ENCODE measurements around the gene ZW10.
A peak's percentile ranks its signal among the peaks of the same experiment; 100 is the strongest.

The ZW10 gene

GRCh38 chr11:113814181-113814580, 40.7 kb upstream of the ZW10 start:
- Histone ChIP-seq H3K9ac (ENCODE audit: low read depth, low read length, poor library complexity) (no peak overlapping the region), H3K4me1 (ENCODE audit: control insufficient read depth in 2 of 2, insufficient read depth in 1 of 2, low read depth in 1 of 2, low read length in 2 of 2) (peaks cover 9 to 11% of the 10 kb centered on the region in 2 donors), H2BK120ac (ENCODE audit: low read depth, low read length) (no peak overlapping the region), H3K4me3 (ENCODE audit: low read length in 2 of 2) (no peak overlapping the region), H2BK15ac (ENCODE audit: low read length) (no peak overlapping the region), H4K91ac (ENCODE audit: low read depth, low read length, poor library complexity) (no peak overlapping the region), H3K23ac (ENCODE audit: low read depth, low read length, poor library complexity) (no peak overlapping the region), H3K18ac (ENCODE audit: low read length) (no peak overlapping the region), H3K9me3 (replicated peaks in 1 of 2; ENCODE audit: control insufficient read depth in 2 of 2, insufficient read depth in 1 of 2, low read depth in 1 of 2, low read length in 2 of 2) (peaks cover 0 to 3% of the 10 kb centered on the region in 2 donors), H2BK5ac (ENCODE audit: low read length) (no peak overlapping the region), H2BK12ac (ENCODE audit: low read length) (no peak overlapping the region), H3K4me2 (ENCODE audit: insufficient read depth, low read length, poor library complexity, severe bottlenecking) (no peak overlapping the region), H2AFZ (ENCODE audit: low read length) (no peak overlapping the region), H4K8ac (ENCODE audit: low read depth, low read length) (no peak overlapping the region), H2AK5ac (ENCODE audit: low read depth, low read length) (no peak overlapping the region), H3K27me3 (ENCODE audit: control insufficient read depth in 3 of 3, insufficient read depth in 3 of 3, low read depth in 1 of 3, low read length in 3 of 3) (no peaks in the 10 kb centered on the region), H3K14ac (ENCODE audit: low read length) (no peak overlapping the region), H3K27ac (replicated peaks; ENCODE audit: low read length) (peak overlapping the region; percentile 84), H3K4ac (ENCODE audit: low read length) (no peak overlapping the region), H3K79me1 (ENCODE audit: low read depth, low read length) (no peaks in the 10 kb centered on the region), H3K36me3 (replicated peaks in 1 of 2; ENCODE audit: control insufficient read depth in 2 of 2, insufficient read depth in 2 of 2, low read length in 2 of 2) (peaks cover 0 to 77% of the 10 kb centered on the region in 2 donors)
- peak; percentile 54 for DNase-seq (ENCODE audit: low spot score)

GRCh38 chr11:113808931-113809330, 35.4 kb upstream of the ZW10 start:
- H3K27ac ChIP-seq (replicated peaks; ENCODE audit: low read length), result no peak overlapping the region
- H3K79me1 ChIP-seq (ENCODE audit: low read depth, low read length), result no peaks in the 10 kb centered on the region
- no peaks in the 10 kb centered on the region for H3K27me3 ChIP-seq (ENCODE audit: control insufficient read depth in 3 of 3, insufficient read depth in 3 of 3, low read depth in 1 of 3, low read length in 3 of 3)
- H2BK120ac ChIP-seq (ENCODE audit: low read depth, low read length), result no peak overlapping the region
- H3K36me3 ChIP-seq (replicated peaks in 1 of 2; ENCODE audit: control insufficient read depth in 2 of 2, insufficient read depth in 2 of 2, low read length in 2 of 2), result peaks cover 8 to 92% of the 10 kb centered on the region in 2 donors
- H3K4me2 ChIP-seq (ENCODE audit: insufficient read depth, low read length, poor library complexity, severe bottlenecking), result no peak overlapping the region
- H3K4ac ChIP-seq (ENCODE audit: low read length), result no peak overlapping the region
- no peak overlapping the region for H4K91ac ChIP-seq (ENCODE audit: low read depth, low read length, poor library complexity)
- DNase-seq (ENCODE audit: low spot score), result no peak
- no peak overlapping the region for H2AK5ac ChIP-seq (ENCODE audit: low read depth, low read length)
- no peak overlapping the region for H3K23ac ChIP-seq (ENCODE audit: low read depth, low read length, poor library complexity)
- no CpG with 5 or more reads among the region's 2 CpGs for WGBS, 2 donors (ENCODE audit: extremely low coverage in 2 of 2, insufficient read length in 2 of 2, insufficient replicate concordance in 1 of 2)
- H3K4me3 ChIP-seq (ENCODE audit: low read length in 2 of 2), result peak overlapping the region in 1 of 2 donors; percentile 65
- peaks cover 4 to 6% of the 10 kb centered on the region in 2 donors for H3K4me1 ChIP-seq (ENCODE audit: control insufficient read depth in 2 of 2, insufficient read depth in 1 of 2, low read depth in 1 of 2, low read length in 2 of 2)
- no peak overlapping the region for H2AFZ ChIP-seq (ENCODE audit: low read length)
- no peaks in the 10 kb centered on the region for H3K9me3 ChIP-seq (replicated peaks in 1 of 2; ENCODE audit: control insufficient read depth in 2 of 2, insufficient read depth in 1 of 2, low read depth in 1 of 2, low read length in 2 of 2)
- H2BK12ac ChIP-seq (ENCODE audit: low read length), result no peak overlapping the region
- H3K18ac ChIP-seq (ENCODE audit: low read length), result no peak overlapping the region
- H3K14ac ChIP-seq (ENCODE audit: low read length), result no peak overlapping the region
- no peak overlapping the region for H2BK15ac ChIP-seq (ENCODE audit: low read length)
- H4K8ac ChIP-seq (ENCODE audit: low read depth, low read length), result no peak overlapping the region
- no peak overlapping the region for H3K9ac ChIP-seq (ENCODE audit: low read depth, low read length, poor library complexity)
- no peak overlapping the region for H2BK5ac ChIP-seq (ENCODE audit: low read length)

- no peak overlapping the region for H4K91ac ChIP-seq (ENCODE audit: low read depth, low read length, poor library complexity)
- peak; percentile 38 for DNase-seq (ENCODE audit: low spot score)
- no peak overlapping the region for H2BK12ac ChIP-seq (ENCODE audit: low read length)
- H3K79me1 ChIP-seq (ENCODE audit: low read depth, low read length), result no peaks in the 10 kb centered on the region
- no peak overlapping the region for H3K23ac ChIP-seq (ENCODE audit: low read depth, low read length, poor library complexity)
- H3K4me3 ChIP-seq (ENCODE audit: low read length in 2 of 2), result no peak overlapping the region
- H3K4ac ChIP-seq (ENCODE audit: low read length), result no peak overlapping the region
- H2BK120ac ChIP-seq (ENCODE audit: low read depth, low read length), result no peak overlapping the region
- H3K14ac ChIP-seq (ENCODE audit: low read length), result no peak overlapping the region
- H3K18ac ChIP-seq (ENCODE audit: low read length), result no peak overlapping the region
- no peaks in the 10 kb centered on the region for H3K27me3 ChIP-seq (ENCODE audit: control insufficient read depth in 3 of 3, insufficient read depth in 3 of 3, low read depth in 1 of 3, low read length in 3 of 3)
- no peak overlapping the region for H2AK5ac ChIP-seq (ENCODE audit: low read depth, low read length)
- H3K27ac ChIP-seq (replicated peaks; ENCODE audit: low read length), result no peak overlapping the region
- WGBS, 2 donors (ENCODE audit: extremely low coverage in 2 of 2, insufficient read length in 2 of 2, insufficient replicate concordance in 1 of 2), result no CpG with 5 or more reads among the region's 2 CpGs
- H2BK5ac ChIP-seq (ENCODE audit: low read length), result no peak overlapping the region
- H3K9ac ChIP-seq (ENCODE audit: low read depth, low read length, poor library complexity), result no peak overlapping the region
- H3K9me3 ChIP-seq (replicated peaks in 1 of 2; ENCODE audit: control insufficient read depth in 2 of 2, insufficient read depth in 1 of 2, low read depth in 1 of 2, low read length in 2 of 2), result no peaks in the 10 kb centered on the region
- H2AFZ ChIP-seq (ENCODE audit: low read length), result no peak overlapping the region
- H2BK15ac ChIP-seq (ENCODE audit: low read length), result no peak overlapping the region
- H4K8ac ChIP-seq (ENCODE audit: low read depth, low read length), result no peak overlapping the region
- peaks cover 12 to 93% of the 10 kb centered on the region in 2 donors for H3K36me3 ChIP-seq (replicated peaks in 1 of 2; ENCODE audit: control insufficient read depth in 2 of 2, insufficient read depth in 2 of 2, low read length in 2 of 2)
- H3K4me2 ChIP-seq (ENCODE audit: insufficient read depth, low read length, poor library complexity, severe bottlenecking), result no peak overlapping the region
- no peaks in the 10 kb centered on the region for H3K4me1 ChIP-seq (ENCODE audit: control insufficient read depth in 2 of 2, insufficient read depth in 1 of 2, low read depth in 1 of 2, low read length in 2 of 2)
Observed at GRCh38 chr11:113806406-113806805, 32.9 kb upstream of the ZW10 start.

- H3K18ac ChIP-seq (ENCODE audit: low read length), result no peak overlapping the region
- H2BK5ac ChIP-seq (ENCODE audit: low read length), result no peak overlapping the region
- H3K23ac ChIP-seq (ENCODE audit: low read depth, low read length, poor library complexity), result no peak overlapping the region
- no peaks in the 10 kb centered on the region for H3K27me3 ChIP-seq (ENCODE audit: control insufficient read depth in 3 of 3, insufficient read depth in 3 of 3, low read depth in 1 of 3, low read length in 3 of 3)
- no peak overlapping the region for H3K4me3 ChIP-seq (ENCODE audit: low read length in 2 of 2)
- no peak overlapping the region for H4K8ac ChIP-seq (ENCODE audit: low read depth, low read length)
- no peak overlapping the region for H3K4me2 ChIP-seq (ENCODE audit: insufficient read depth, low read length, poor library complexity, severe bottlenecking)
- no peaks in the 10 kb centered on the region for H3K4me1 ChIP-seq (ENCODE audit: control insufficient read depth in 2 of 2, insufficient read depth in 1 of 2, low read depth in 1 of 2, low read length in 2 of 2)
- H3K9ac ChIP-seq (ENCODE audit: low read depth, low read length, poor library complexity), result no peak overlapping the region
- H2BK120ac ChIP-seq (ENCODE audit: low read depth, low read length), result no peak overlapping the region
- no peak overlapping the region for H2BK12ac ChIP-seq (ENCODE audit: low read length)
- H2AFZ ChIP-seq (ENCODE audit: low read length), result no peak overlapping the region
- H3K36me3 ChIP-seq (replicated peaks in 1 of 2; ENCODE audit: control insufficient read depth in 2 of 2, insufficient read depth in 2 of 2, low read length in 2 of 2), result peaks cover 12 to 96% of the 10 kb centered on the region in 2 donors
- no peaks in the 10 kb centered on the region for H3K9me3 ChIP-seq (replicated peaks in 1 of 2; ENCODE audit: control insufficient read depth in 2 of 2, insufficient read depth in 1 of 2, low read depth in 1 of 2, low read length in 2 of 2)
- H2AK5ac ChIP-seq (ENCODE audit: low read depth, low read length), result no peak overlapping the region
- H3K14ac ChIP-seq (ENCODE audit: low read length), result no peak overlapping the region
- no peak overlapping the region for H4K91ac ChIP-seq (ENCODE audit: low read depth, low read length, poor library complexity)
- no peaks in the 10 kb centered on the region for H3K79me1 ChIP-seq (ENCODE audit: low read depth, low read length)
- no peak overlapping the region for H2BK15ac ChIP-seq (ENCODE audit: low read length)
- DNase-seq (ENCODE audit: low spot score), result no peak
- H3K27ac ChIP-seq (replicated peaks; ENCODE audit: low read length), result no peak overlapping the region
- H3K4ac ChIP-seq (ENCODE audit: low read length), result no peak overlapping the region
Observed at GRCh38 chr11:113805640-113806039, 32.1 kb upstream of the ZW10 start.

Data from neuronal stem cell (in vitro differentiated cells).